BJ (cell line): ENCODE measurements around the gene DIO3. TPM values are rescaled to one million over a fixed set of nuclear protein-coding genes. Genes with fewer than 3 reads are reported as not detected.

Experiments used
- CTCF ChIA-PET: fragments of 350-600 bp; formaldehyde crosslinking; extraction: SDS; loops from one replicate; lab custom pipeline; 2021; ENCODE audit warnings: antibody characterized with exemption, inconsistent platforms; lab: Yijun Ruan, JAX
- POLR2A ChIA-PET: fragments of 300-600 bp; sonication (Branson Sonifier 250); formaldehyde crosslinking; extraction: SDS; loops from one replicate; lab custom pipeline; 2021; ENCODE audit warnings: antibody characterized with exemption; lab: Charles Lee
- DNase-seq: peaks from one replicate; pipeline ENCODE4 v3.0.0-alpha.2; 2011; ENCODE audit warnings: low read depth
- H3K27me3 ChIP-seq: 2 replicates; pipeline ENCODE4 v1.6.0; 2011; ENCODE audit warnings: low read length; ENCODE audit not compliant: control insufficient read depth, insufficient read depth
- H3K36me3 ChIP-seq: 2 replicates; pipeline ENCODE4 v1.5.1; 2011; ENCODE audit warnings: low read length; ENCODE audit not compliant: control insufficient read depth, insufficient read depth
- H3K4me3 ChIP-seq: 2 replicates; pipeline ENCODE4 v1.5.1; 2011; ENCODE audit warnings: low read depth, mild to moderate bottlenecking, control low read depth, low read length
- polyA plus RNA-seq: library from polyadenylated mRNA; depleted of rRNA; stranded (reverse); fragments of >200 nt; gene quantifications from 2 replicates; pipeline ENCODE4 v1.2.3, GENCODE V29; 2011
- TF ChIP-seq, protein P1 (sequence below): IDR thresholded peaks from 2 replicates; pipeline ENCODE4 v1.5.1; 2011; ENCODE audit warnings: low read depth, mild to moderate bottlenecking, control low read depth, inconsistent platforms, low read length, moderate library complexity; ENCODE audit not compliant: insufficient read depth

The DIO3 gene
- polyA plus RNA-seq, 1 experiment, result not detected

GRCh38 chr14:101589486-101590015 lies 28.3 kb downstream of the DIO3 start:
- Histone ChIP-seq H3K4me3 (no peak overlapping the region), H3K27me3 (no peaks in the 10 kb centered on the region; the same call in 1 of the 2 replicates), H3K36me3 (no peaks in the 10 kb centered on the region)
- ChIA-PET CTCF (no interaction called here), POLR2A (no interaction called here)
- no peak for DNase-seq
- TF ChIP-seq, protein P1, sequence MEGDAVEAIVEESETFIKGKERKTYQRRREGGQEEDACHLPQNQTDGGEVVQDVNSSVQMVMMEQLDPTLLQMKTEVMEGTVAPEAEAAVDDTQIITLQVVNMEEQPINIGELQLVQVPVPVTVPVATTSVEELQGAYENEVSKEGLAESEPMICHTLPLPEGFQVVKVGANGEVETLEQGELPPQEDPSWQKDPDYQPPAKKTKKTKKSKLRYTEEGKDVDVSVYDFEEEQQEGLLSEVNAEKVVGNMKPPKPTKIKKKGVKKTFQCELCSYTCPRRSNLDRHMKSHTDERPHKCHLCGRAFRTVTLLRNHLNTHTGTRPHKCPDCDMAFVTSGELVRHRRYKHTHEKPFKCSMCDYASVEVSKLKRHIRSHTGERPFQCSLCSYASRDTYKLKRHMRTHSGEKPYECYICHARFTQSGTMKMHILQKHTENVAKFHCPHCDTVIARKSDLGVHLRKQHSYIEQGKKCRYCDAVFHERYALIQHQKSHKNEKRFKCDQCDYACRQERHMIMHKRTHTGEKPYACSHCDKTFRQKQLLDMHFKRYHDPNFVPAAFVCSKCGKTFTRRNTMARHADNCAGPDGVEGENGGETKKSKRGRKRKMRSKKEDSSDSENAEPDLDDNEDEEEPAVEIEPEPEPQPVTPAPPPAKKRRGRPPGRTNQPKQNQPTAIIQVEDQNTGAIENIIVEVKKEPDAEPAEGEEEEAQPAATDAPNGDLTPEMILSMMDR, result no peak

DNA sequence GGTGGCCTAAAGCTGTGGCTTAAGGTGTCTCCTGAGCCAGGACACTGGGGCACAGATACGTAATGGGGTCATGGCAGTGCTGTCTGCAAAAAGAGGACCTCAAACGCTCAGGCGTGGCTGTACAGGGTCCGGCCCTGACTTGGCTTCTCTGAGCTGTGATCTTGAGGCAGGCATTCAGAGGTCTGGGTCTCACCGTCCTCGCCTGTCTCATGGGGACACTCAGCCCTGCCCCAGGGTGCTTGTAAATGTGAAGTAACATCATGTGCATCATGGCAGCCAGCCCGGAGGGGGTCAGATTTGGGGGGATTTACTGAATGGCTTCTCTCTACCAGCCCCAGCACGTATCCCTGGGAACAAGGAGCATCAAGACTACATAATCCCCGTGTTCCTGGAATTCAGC lies 28.8 kb downstream of the DIO3 start:
- no peak for DNase-seq
- no peaks in the 10 kb centered on the region for H3K36me3 ChIP-seq
- POLR2A ChIA-PET, result interaction anchor here (0.5 kb wide), 1 partner anchor 378 kb away, joined by 3 read pairs; no protein-coding TSS in a partner anchor
- CTCF ChIA-PET, result no interaction called here
- TF ChIP-seq, protein P1, result no peak
- no peaks in the 10 kb centered on the region; the same call in 1 of the 2 replicates for H3K27me3 ChIP-seq
- H3K4me3 ChIP-seq, result no peak overlapping the region

DNA sequence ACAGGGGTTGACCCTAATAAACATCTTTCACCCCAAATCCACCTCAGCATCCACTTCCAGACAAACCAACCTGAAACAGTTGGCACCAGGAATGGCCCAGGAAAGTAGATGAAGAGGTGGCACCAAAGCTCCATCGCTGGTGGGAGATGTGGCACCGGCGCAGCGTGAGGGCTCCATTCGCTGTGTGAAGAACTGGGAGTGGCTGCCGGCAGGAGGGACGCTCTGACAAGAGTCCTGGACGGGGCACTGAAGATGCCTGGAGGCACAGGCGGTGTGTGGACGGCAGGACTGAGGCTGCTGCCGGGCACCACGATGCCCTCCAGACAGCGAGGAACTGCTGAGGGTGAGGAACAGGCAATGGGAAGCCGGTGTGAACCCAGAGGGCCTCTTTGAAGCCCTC lies 29.3 kb downstream of the DIO3 start:
- Histone ChIP-seq H3K4me3 (no peak overlapping the region), H3K36me3 (no peaks in the 10 kb centered on the region), H3K27me3 (no peaks in the 10 kb centered on the region; the same call in 1 of the 2 replicates)
- CTCF ChIA-PET, result no interaction called here
- no peak for DNase-seq
- TF ChIP-seq, protein P1, result no peak
- POLR2A ChIA-PET, result interaction anchor here (0.5 kb wide), 1 partner anchor 378 kb away, joined by 3 read pairs; no protein-coding TSS in a partner anchor

DNA sequence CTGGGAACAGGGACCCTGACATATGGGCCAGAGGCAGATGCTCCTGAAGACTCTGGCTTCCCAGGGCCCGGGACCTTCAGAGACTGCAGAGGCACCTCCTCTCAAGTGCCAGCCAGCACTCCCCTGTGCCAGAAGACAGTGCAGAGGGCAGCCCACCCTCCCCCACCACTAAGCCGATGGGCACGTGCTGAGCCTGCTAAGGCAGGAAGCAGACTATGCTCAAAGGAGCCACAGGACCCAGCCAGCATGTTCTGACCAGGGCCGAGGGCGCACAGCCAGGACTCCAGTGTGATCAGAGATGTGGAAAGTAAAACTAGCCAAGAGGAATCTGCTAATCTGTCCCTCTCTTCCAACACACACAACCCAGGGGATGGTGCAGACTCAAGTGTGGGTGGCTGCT lies 29.8 kb downstream of the DIO3 start:
- TF ChIP-seq, protein P1, result no peak
- ChIA-PET CTCF (no interaction called here), POLR2A (no interaction called here)
- Histone ChIP-seq H3K27me3 (no peaks in the 10 kb centered on the region; the same call in 1 of the 2 replicates), H3K36me3 (no peaks in the 10 kb centered on the region), H3K4me3 (no peak overlapping the region)
- DNase-seq, result no peak

DNA sequence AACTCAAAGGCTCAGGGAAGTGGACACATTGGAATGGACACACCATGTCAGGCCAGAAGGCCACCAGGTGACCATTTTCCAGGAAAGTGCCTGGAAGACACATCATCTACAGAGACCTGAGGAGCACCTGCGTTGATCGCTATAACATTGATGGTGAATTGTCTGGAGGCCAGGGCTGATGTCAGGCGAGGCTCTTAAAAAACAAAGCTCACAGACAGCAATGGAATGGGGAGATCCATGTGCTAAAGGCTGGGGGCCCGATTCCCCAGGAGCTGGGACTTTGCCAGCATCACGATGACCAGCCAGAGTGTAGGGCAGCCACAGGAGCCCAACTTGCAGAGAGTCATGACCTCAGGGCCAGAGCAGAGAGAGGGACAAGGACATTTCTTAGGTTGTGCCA lies 30.3 kb downstream of the DIO3 start:
- H3K36me3 ChIP-seq, result no peaks in the 10 kb centered on the region
- no peak overlapping the region for H3K4me3 ChIP-seq
- CTCF ChIA-PET, result no interaction called here
- POLR2A ChIA-PET, result no interaction called here
- DNase-seq, result no peak
- TF ChIP-seq, protein P1, result no peak
- no peaks in the 10 kb centered on the region; the same call in 1 of the 2 replicates for H3K27me3 ChIP-seq
